Neural progenitor cell (in vitro differentiated cells): ENCODE results near the gene CDT1.

Experiments
- EZH2 ChIP-seq: fragments of 200-600 bp; sonication (generic); IDR thresholded peaks from 2 replicates; pipeline ENCODE4 v1.6.1; 2017; ENCODE audit warnings: antibody characterized with exemption, mild to moderate bottlenecking, moderate library complexity
- TF ChIP-seq, protein P1 (sequence below): fragments of 200-600 bp; sonication (generic); IDR thresholded peaks from 2 replicates; pipeline ENCODE4 v1.5.1; 2017; ENCODE audit warnings: antibody characterized with exemption, mild to moderate bottlenecking

GRCh38 chr16:88825146-88825545 lies 21.6 kb downstream of the CDT1 start:
- TF ChIP-seq, protein P1, sequence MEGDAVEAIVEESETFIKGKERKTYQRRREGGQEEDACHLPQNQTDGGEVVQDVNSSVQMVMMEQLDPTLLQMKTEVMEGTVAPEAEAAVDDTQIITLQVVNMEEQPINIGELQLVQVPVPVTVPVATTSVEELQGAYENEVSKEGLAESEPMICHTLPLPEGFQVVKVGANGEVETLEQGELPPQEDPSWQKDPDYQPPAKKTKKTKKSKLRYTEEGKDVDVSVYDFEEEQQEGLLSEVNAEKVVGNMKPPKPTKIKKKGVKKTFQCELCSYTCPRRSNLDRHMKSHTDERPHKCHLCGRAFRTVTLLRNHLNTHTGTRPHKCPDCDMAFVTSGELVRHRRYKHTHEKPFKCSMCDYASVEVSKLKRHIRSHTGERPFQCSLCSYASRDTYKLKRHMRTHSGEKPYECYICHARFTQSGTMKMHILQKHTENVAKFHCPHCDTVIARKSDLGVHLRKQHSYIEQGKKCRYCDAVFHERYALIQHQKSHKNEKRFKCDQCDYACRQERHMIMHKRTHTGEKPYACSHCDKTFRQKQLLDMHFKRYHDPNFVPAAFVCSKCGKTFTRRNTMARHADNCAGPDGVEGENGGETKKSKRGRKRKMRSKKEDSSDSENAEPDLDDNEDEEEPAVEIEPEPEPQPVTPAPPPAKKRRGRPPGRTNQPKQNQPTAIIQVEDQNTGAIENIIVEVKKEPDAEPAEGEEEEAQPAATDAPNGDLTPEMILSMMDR = no peak
- TF ChIP-seq EZH2 = no peak
